Spleen (tissue), 7 donors: ENCODE measurements around the gene CCNQ.

Experiments used
- CTCF ChIP-seq, 11 experiments: fragments of 200-600 bp in 7 of 11; fragments of 450-650 bp in 4 of 11; sonication (generic) in 4 of 11; IDR thresholded peaks in 8 of 11; conservative IDR thresholded peaks in 3 of 11; 1 replicate in 7 of 11; 2 replicates in 4 of 11; pipeline versions ENCODE4 v1.4.0 to v1.8.0; 2016 to 2021; ENCODE audit warnings: antibody characterized with exemption in 11 of 11, inconsistent platforms in 4 of 11, mild to moderate bottlenecking in 1 of 11
- POLR2A ChIP-seq, 3 donors: fragments of 450-650 bp; IDR thresholded peaks; one replicate each; pipeline ENCODE4 v1.5.1; 2017; ENCODE audit warnings: antibody characterized with exemption in 3 of 3, mild to moderate bottlenecking in 1 of 3
- donor health status: DM: no; HTN: no; CAD: no; lungs with moderate emphysema.
- donor health status: DM: no; HTN: no; CAD: no.
- donor health status: DM: no; HTN: no; CAD: no.

GRCh38 chrX:153549231-153549630 lies 49.7 kb downstream of the CCNQ start:
- TF ChIP-seq CTCF (IDR thresholded peaks at IDR 0.05 in 8 of 11, conservative IDR thresholded peaks at IDR 0.05 in 3 of 11) (no peak), POLR2A (IDR thresholded peaks at IDR 0.05) (no peak)
